Vagina (tissue), 2 donors: ENCODE data around the gene HMCN2.

Source experiments
- POLR2AphosphoS5 ChIP-seq, 2 donors: sonication (generic); formaldehyde crosslinking; IDR thresholded peaks; one replicate each; pipeline ENCODE4 v1.9.0; 2017; ENCODE audit warnings: antibody characterized with exemption in 2 of 2, mild to moderate bottlenecking in 2 of 2, low read depth in 1 of 2; ENCODE audit not compliant: insufficient read depth in 1 of 2
- TF ChIP-seq, protein P1 (sequence below), 3 experiments: fragments of 450-650 bp in 2 of 3; fragments of 200-600 bp in 1 of 3; sonication (generic) in 1 of 3; IDR thresholded peaks; one replicate each; pipeline ENCODE4 v1.5.1; 2017 to 2019; ENCODE audit warnings: antibody characterized with exemption in 3 of 3, mild to moderate bottlenecking in 2 of 3, moderate library complexity in 2 of 3

DNA sequence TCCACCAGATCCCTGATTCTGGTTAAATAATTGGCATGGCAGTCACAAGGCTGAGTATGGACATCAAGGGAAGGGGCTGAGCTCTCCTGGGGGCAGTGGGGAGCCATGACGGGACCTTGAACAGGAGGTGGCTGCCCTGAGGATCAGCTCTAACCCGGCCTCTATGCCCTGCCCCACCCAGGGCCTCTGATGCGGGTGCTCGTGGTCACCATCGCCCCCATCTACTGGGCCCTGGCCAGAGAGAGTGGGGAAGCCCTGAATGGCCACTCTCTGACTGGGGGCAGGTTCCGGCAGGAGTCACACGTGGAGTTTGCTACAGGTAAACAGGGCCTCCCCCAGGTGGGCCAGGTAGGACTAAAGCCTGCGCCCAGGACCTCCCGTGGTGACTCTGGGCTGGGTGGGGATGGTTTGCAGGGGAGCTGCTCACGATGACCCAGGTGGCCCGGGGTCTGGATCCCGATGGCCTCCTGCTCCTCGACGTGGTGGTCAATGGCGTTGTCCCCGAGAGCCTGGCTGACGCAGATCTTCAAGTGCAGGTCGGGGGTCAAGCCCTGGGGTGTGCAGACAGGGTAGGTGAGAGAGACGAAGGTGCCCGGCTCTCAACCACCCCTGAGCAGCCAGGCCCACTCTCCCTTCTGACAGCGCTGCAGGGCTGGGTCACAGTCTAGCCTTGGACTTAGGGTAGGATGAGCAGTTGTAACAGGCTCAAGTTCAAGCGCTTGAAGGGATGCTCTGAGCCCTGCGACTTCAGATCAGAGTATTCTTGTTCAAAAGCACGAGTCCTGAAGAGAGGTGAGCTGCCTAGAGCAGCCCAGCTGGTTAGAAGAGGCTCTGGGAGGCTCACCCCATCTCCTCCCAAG, 159.3 kb downstream of the HMCN2 start:
- TF ChIP-seq, protein P1, sequence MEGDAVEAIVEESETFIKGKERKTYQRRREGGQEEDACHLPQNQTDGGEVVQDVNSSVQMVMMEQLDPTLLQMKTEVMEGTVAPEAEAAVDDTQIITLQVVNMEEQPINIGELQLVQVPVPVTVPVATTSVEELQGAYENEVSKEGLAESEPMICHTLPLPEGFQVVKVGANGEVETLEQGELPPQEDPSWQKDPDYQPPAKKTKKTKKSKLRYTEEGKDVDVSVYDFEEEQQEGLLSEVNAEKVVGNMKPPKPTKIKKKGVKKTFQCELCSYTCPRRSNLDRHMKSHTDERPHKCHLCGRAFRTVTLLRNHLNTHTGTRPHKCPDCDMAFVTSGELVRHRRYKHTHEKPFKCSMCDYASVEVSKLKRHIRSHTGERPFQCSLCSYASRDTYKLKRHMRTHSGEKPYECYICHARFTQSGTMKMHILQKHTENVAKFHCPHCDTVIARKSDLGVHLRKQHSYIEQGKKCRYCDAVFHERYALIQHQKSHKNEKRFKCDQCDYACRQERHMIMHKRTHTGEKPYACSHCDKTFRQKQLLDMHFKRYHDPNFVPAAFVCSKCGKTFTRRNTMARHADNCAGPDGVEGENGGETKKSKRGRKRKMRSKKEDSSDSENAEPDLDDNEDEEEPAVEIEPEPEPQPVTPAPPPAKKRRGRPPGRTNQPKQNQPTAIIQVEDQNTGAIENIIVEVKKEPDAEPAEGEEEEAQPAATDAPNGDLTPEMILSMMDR (IDR thresholded peaks at IDR 0.05): no peak
- no peak for TF ChIP-seq POLR2AphosphoS5 (IDR thresholded peaks at IDR 0.05; ENCODE audit: insufficient read depth in 1 of 2, low read depth in 1 of 2)
